Brain microvascular endothelial cell (primary cell): ENCODE results near the gene SRPK1.

Source experiments
- DNase-seq: peaks from one replicate; pipeline ENCODE4 v3.0.0-alpha.2; 2020
- H3K27ac ChIP-seq: fragments of 250-450 bp; sonication (Bioruptor Pico); 2 replicates; pipeline ENCODE4 v1.5.1; 2020; ENCODE audit warnings: mild to moderate bottlenecking, moderate library complexity
- H3K27me3 ChIP-seq: fragments of 250-450 bp; sonication (Bioruptor Pico); replicated peaks from 2 replicates; pipeline ENCODE4 v1.5.1; 2020; ENCODE audit warnings: mild to moderate bottlenecking
- H3K36me3 ChIP-seq: fragments of 250-450 bp; sonication (Bioruptor Pico); replicated peaks from 2 replicates; pipeline ENCODE4 v1.5.1; 2020; ENCODE audit warnings: mild to moderate bottlenecking
- H3K4me3 ChIP-seq: 2 replicates; pipeline ENCODE4 v1.5.1; 2011; ENCODE audit warnings: low read depth, mild to moderate bottlenecking, control low read depth, low read length, moderate library complexity
- CTCF ChIP-seq: IDR thresholded peaks from 2 replicates; pipeline ENCODE4 v1.5.1; 2011; ENCODE audit warnings: low read depth, mild to moderate bottlenecking, moderate library complexity, low read length, control low read depth, inconsistent platforms; ENCODE audit errors: missing control alignments
- in situ Hi-C: cut with HindIII; loops from 2 replicates; pipeline ENCODE4 v1.10.0; 2017; ENCODE audit warnings: low sequenced_read_pairs, low pct_ligation_motif_present

The SRPK1 gene

GRCh38 chr6:35893246-35893645, 27.7 kb downstream of the SRPK1 start:
- in situ Hi-C loops: no loop called here
- H3K4me3 ChIP-seq: no peak overlapping the region
- TF ChIP-seq CTCF: no peak
- H3K36me3 ChIP-seq: peaks cover 4% of the 10 kb centered on the region
- H3K27me3 ChIP-seq: no peaks in the 10 kb centered on the region
- H3K27ac ChIP-seq: no peak overlapping the region
- DNase-seq: peak; percentile 18

- Histone ChIP-seq H3K27ac (no peak overlapping the region), H3K4me3 (no peak overlapping the region), H3K27me3 (no peaks in the 10 kb centered on the region), H3K36me3 (peaks cover 8% of the 10 kb centered on the region)
- in situ Hi-C loops: no loop called here
- no peak for TF ChIP-seq CTCF
- no peak for DNase-seq
Measured at GRCh38 chr6:35892482-35892881, 28.4 kb downstream of the SRPK1 start.

GRCh38 chr6:35879151-35879550, 41.7 kb downstream of the SRPK1 start:
- no peak overlapping the region for H3K4me3 ChIP-seq
- DNase-seq: no peak
- H3K27me3 ChIP-seq: no peaks in the 10 kb centered on the region
- H3K27ac ChIP-seq: no peak overlapping the region
- TF ChIP-seq CTCF: no peak
- H3K36me3 ChIP-seq: peaks cover 25% of the 10 kb centered on the region
- in situ Hi-C loops: no loop called here

GRCh38 chr6:35876902-35877301, 44.0 kb downstream of the SRPK1 start:
- no peak for DNase-seq
- Histone ChIP-seq H3K36me3 (peaks cover 19% of the 10 kb centered on the region), H3K27me3 (no peaks in the 10 kb centered on the region), H3K27ac (no peak overlapping the region), H3K4me3 (no peak overlapping the region)
- in situ Hi-C loops: no loop called here
- TF ChIP-seq CTCF: no peak

GRCh38 chr6:35874730-35875129, 46.2 kb downstream of the SRPK1 start:
- no peak for DNase-seq
- no peak overlapping the region for H3K27ac ChIP-seq
- H3K27me3 ChIP-seq: no peaks in the 10 kb centered on the region
- H3K36me3 ChIP-seq: peaks cover 17% of the 10 kb centered on the region
- H3K4me3 ChIP-seq: no peak overlapping the region
- TF ChIP-seq CTCF: no peak
- in situ Hi-C loops: no loop called here

- Histone ChIP-seq H3K36me3 (peaks cover 34% of the 10 kb centered on the region), H3K27me3 (no peaks in the 10 kb centered on the region)
- in situ Hi-C loops: no loop called here
Measured at GRCh38 chr6:35859367-35859766, 61.5 kb downstream of the SRPK1 start.

More at GRCh38 chr6:35859367-35859766, 61.5 kb downstream of the SRPK1 start:
- TF ChIP-seq CTCF: no peak
- DNase-seq: no peak
- Histone ChIP-seq H3K4me3 (no peak overlapping the region), H3K27ac (no peak overlapping the region)
